Activated T-cell treated with anti-CD3 and anti-CD28 coated beads, Interleukin-2, amount 50 U/mL, for 4 hours (primary cell): ENCODE data around the gene ARHGEF4. TPM values are rescaled to one million over a fixed set of nuclear protein-coding genes. Genes with fewer than 3 reads are reported as not detected.

ENCODE experiments used
- ATAC-seq, 2 donors: fragments of 200-7000 bp; cut with Tn5 transposase; one replicate each; pipeline ENCODE4 v1.10.0; 2021
- DNase-seq: peaks from one replicate; pipeline ENCODE4 v3.0.0-alpha.2; 2020
- H3K27me3 Mint-ChIP-seq: one replicate; pipeline ENCODE4 v1.8.0; 2021; ENCODE audit warnings: low read depth, mixed read lengths
- H3K36me3 Mint-ChIP-seq: one replicate; pipeline ENCODE4 v1.8.0; 2022; ENCODE audit warnings: mixed read lengths; ENCODE audit not compliant: insufficient read depth
- H3K4me1 Mint-ChIP-seq: one replicate; pipeline ENCODE4 v1.8.0; 2021; ENCODE audit warnings: low read depth, mixed read lengths
- H3K4me3 Mint-ChIP-seq: one replicate; pipeline ENCODE4 v1.8.0; 2021; ENCODE audit warnings: mild to moderate bottlenecking, moderate library complexity, mixed read lengths
- H3K9me3 Mint-ChIP-seq: one replicate; pipeline ENCODE4 v1.8.0; 2021; ENCODE audit warnings: mixed read lengths
- total RNA-seq, 3 donors: library from RNA; stranded (reverse); gene quantifications; one replicate each; pipeline ENCODE4 v1.2.1, GENCODE V29; 2021

The ARHGEF4 gene
- total RNA-seq, 3 donors from 2014 or later: 0.43 to 0.84 (median 0.58) TPM

- Mint-ChIP-seq H3K9me3 (no peaks in the 10 kb centered on the region), H3K4me1 (peaks cover 31% of the 10 kb centered on the region), H3K36me3 (no peaks in the 10 kb centered on the region), H3K27me3 (peaks cover 20% of the 10 kb centered on the region), H3K4me3 (peak overlapping the region; percentile 73)
- ATAC-seq (peak; percentile 24 to 50), DNase-seq (no peak)
Measured at GRCh38 chr2:131039908-131040660, 203.4 kb downstream of the ARHGEF4 start.

- peaks cover 31% of the 10 kb centered on the region for H3K4me1 Mint-ChIP-seq
- ATAC-seq: peak; percentile 29 to 32
- DNase-seq: no peak
- H3K27me3 Mint-ChIP-seq: peaks cover 15% of the 10 kb centered on the region
- no peaks in the 10 kb centered on the region for H3K36me3 Mint-ChIP-seq
- peak overlapping the region; percentile 73 for H3K4me3 Mint-ChIP-seq
- H3K9me3 Mint-ChIP-seq: no peaks in the 10 kb centered on the region
Measured at GRCh38 chr2:131040661-131041401, 204.1 kb downstream of the ARHGEF4 start.

- ATAC-seq (peak in 1 of 2 donors; percentile 1), DNase-seq (no peak)
- H3K36me3 Mint-ChIP-seq: peaks cover under 1% of the 10 kb centered on the region
- H3K4me3 Mint-ChIP-seq: peak overlapping the region; percentile 73
- peaks cover 9% of the 10 kb centered on the region for H3K27me3 Mint-ChIP-seq
- peaks cover 31% of the 10 kb centered on the region for H3K4me1 Mint-ChIP-seq
- no peaks in the 10 kb centered on the region for H3K9me3 Mint-ChIP-seq
Measured at GRCh38 chr2:131041402-131042147, 204.9 kb downstream of the ARHGEF4 start.

GRCh38 chr2:131042148-131042775 lies 205.5 kb downstream of the ARHGEF4 start:
- Mint-ChIP-seq H3K36me3 (peaks cover 4% of the 10 kb centered on the region), H3K4me3 (no peak overlapping the region), H3K27me3 (peaks cover 6% of the 10 kb centered on the region), H3K4me1 (peaks cover 31% of the 10 kb centered on the region), H3K9me3 (no peaks in the 10 kb centered on the region)
- DNase-seq (no peak), ATAC-seq (no peak)

GRCh38 chr2:131043199-131044074 lies 206.7 kb downstream of the ARHGEF4 start:
- Mint-ChIP-seq H3K4me3 (no peak overlapping the region), H3K27me3 (peaks cover 4% of the 10 kb centered on the region), H3K9me3 (no peaks in the 10 kb centered on the region), H3K36me3 (peaks cover 6% of the 10 kb centered on the region), H3K4me1 (peaks cover 31% of the 10 kb centered on the region)
- ATAC-seq (no peak), DNase-seq (no peak)

- Mint-ChIP-seq H3K9me3 (no peaks in the 10 kb centered on the region), H3K4me3 (no peak overlapping the region), H3K27me3 (peaks cover 4% of the 10 kb centered on the region), H3K36me3 (peaks cover 11% of the 10 kb centered on the region), H3K4me1 (peaks cover 29% of the 10 kb centered on the region)
- DNase-seq (no peak), ATAC-seq (no peak)
Measured at GRCh38 chr2:131044075-131044756, 207.5 kb downstream of the ARHGEF4 start.

- no peaks in the 10 kb centered on the region for H3K9me3 Mint-ChIP-seq
- no peak for DNase-seq
- no peak overlapping the region for H3K4me3 Mint-ChIP-seq
- no peaks in the 10 kb centered on the region for H3K27me3 Mint-ChIP-seq
- ATAC-seq: no peak
- peaks cover 14% of the 10 kb centered on the region for H3K36me3 Mint-ChIP-seq
- peaks cover 25% of the 10 kb centered on the region for H3K4me1 Mint-ChIP-seq
Measured at GRCh38 chr2:131044757-131045150, 208.0 kb downstream of the ARHGEF4 start.

- H3K4me3 Mint-ChIP-seq: no peak overlapping the region
- peaks cover 22% of the 10 kb centered on the region for H3K4me1 Mint-ChIP-seq
- H3K9me3 Mint-ChIP-seq: no peaks in the 10 kb centered on the region
- peaks cover 17% of the 10 kb centered on the region for H3K36me3 Mint-ChIP-seq
- no peak for ATAC-seq
- DNase-seq: no peak
- H3K27me3 Mint-ChIP-seq: no peaks in the 10 kb centered on the region
Measured at GRCh38 chr2:131045286-131046027, 208.7 kb downstream of the ARHGEF4 start.

GRCh38 chr2:131046028-131046917 lies 209.6 kb downstream of the ARHGEF4 start:
- no peak overlapping the region for H3K4me3 Mint-ChIP-seq
- DNase-seq (no peak), ATAC-seq (no peak)
- no peaks in the 10 kb centered on the region for H3K9me3 Mint-ChIP-seq
- no peaks in the 10 kb centered on the region for H3K27me3 Mint-ChIP-seq
- H3K4me1 Mint-ChIP-seq: peaks cover 14% of the 10 kb centered on the region
- H3K36me3 Mint-ChIP-seq: peaks cover 20% of the 10 kb centered on the region

- no peak for ATAC-seq
- Mint-ChIP-seq H3K9me3 (no peaks in the 10 kb centered on the region), H3K4me1 (peaks cover 6% of the 10 kb centered on the region), H3K36me3 (peaks cover 29% of the 10 kb centered on the region), H3K27me3 (no peaks in the 10 kb centered on the region), H3K4me3 (no peak overlapping the region)
- DNase-seq: no peak
Measured at GRCh38 chr2:131046918-131047652, 210.4 kb downstream of the ARHGEF4 start.

- Mint-ChIP-seq H3K4me3 (no peak overlapping the region), H3K4me1 (no peaks in the 10 kb centered on the region), H3K36me3 (peaks cover 37% of the 10 kb centered on the region), H3K9me3 (no peaks in the 10 kb centered on the region), H3K27me3 (no peaks in the 10 kb centered on the region)
- no peak for ATAC-seq
- no peak for DNase-seq
Measured at GRCh38 chr2:131047920-131048560, 211.3 kb downstream of the ARHGEF4 start.
